HG02840 (cell line): ENCODE measurements around the gene TTC7B.

Experiments used
- ATAC-seq: cut with Tn5 transposase; IDR thresholded peaks from one replicate; pipeline ENCODE4 v1.9.1; 2021; ENCODE audit warnings: mild to moderate bottlenecking, moderate library complexity, moderate number of reproducible peaks; ENCODE audit not compliant: unreplicated experiment, low FRiP score

The TTC7B gene

GRCh38 chr14:90489916-90490719, 326.1 kb downstream of the TTC7B start:
- ATAC-seq = no peak

- no peak for ATAC-seq
Measured at GRCh38 chr14:90489306-90489705, 326.9 kb downstream of the TTC7B start.

GRCh38 chr14:90488256-90488655, 328.0 kb downstream of the TTC7B start:
- ATAC-seq = no peak

- ATAC-seq = no peak
Measured at GRCh38 chr14:90487462-90487861, 328.8 kb downstream of the TTC7B start.

GRCh38 chr14:90487031-90487430, 329.2 kb downstream of the TTC7B start:
- no peak for ATAC-seq

GRCh38 chr14:90484291-90484690, 331.9 kb downstream of the TTC7B start:
- ATAC-seq = no peak

GRCh38 chr14:90483571-90483974, 332.7 kb downstream of the TTC7B start:
- ATAC-seq = no peak

- ATAC-seq = no peak
Measured at GRCh38 chr14:90483117-90483516, 333.1 kb downstream of the TTC7B start.

- ATAC-seq = no peak
Measured at GRCh38 chr14:90475298-90475697, 340.9 kb downstream of the TTC7B start.
